G401 (cell line): ENCODE measurements around the gene TMEM39A. TPM values are rescaled to one million over a fixed set of nuclear protein-coding genes. Genes with fewer than 3 reads are reported as not detected.

ENCODE experiments used
- DNase-seq: peaks from one replicate; pipeline ENCODE4 v3.0.0-alpha.2; 2015; ENCODE audit warnings: low spot score
- in situ Hi-C: cut with HindIII; loops from 2 replicates; pipeline ENCODE4 v1.10.0; 2016; ENCODE audit warnings: low sequenced_read_pairs, mixed read lengths
- total RNA-seq: library from RNA; depleted of rRNA; stranded (reverse); fragments of >200 nt; shearing (Covaris generic); gene quantifications from 2 replicates; pipeline ENCODE4 v1.2.3, GENCODE V29; 2014

The TMEM39A gene
- total RNA-seq, 1 experiment from 2014 or later, result 31.2 TPM

DNA sequence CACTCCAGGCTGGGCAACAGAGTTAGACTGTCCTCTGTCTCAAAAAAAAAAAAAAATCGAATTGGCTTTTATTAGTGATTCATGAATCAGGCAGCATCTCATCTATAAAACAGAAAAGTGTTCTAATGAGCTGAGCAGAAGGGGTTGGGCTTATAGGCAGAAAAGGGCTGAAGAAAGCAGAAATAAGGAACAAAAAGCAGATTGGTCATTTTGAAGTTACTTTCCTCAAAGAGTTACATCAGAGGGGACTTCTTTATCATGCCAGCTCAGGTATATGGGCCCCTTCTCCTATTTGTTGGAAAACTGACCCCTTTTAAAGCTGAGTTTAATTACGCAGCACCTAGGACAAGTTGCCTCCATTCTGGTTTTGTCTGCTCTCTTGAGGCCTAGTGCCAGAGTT, 4.6 kb upstream of the TMEM39A start:
- DNase-seq, result no peak
- in situ Hi-C loops, result no loop called here

DNA sequence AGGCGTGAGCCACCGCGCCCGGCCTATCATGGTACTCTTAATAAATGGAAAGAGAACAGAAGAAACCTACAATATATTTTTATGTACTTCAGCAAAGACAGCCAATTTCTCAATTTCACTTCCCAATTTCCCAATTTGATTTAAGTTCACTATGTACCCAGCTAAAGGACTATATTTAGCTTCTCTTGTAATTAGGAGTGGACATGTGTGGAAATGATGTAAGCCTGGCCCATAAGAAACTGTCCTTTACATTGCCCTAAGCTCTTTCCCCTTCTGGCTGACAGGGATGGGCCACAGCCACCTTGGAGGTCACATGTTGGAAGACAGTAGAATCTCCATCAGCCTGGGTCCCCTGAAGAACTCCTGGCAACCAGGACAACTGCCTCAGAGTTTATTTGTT, 6.2 kb downstream of the TMEM39A start:
- in situ Hi-C loops, result no loop called here
- DNase-seq, result no peak

DNA sequence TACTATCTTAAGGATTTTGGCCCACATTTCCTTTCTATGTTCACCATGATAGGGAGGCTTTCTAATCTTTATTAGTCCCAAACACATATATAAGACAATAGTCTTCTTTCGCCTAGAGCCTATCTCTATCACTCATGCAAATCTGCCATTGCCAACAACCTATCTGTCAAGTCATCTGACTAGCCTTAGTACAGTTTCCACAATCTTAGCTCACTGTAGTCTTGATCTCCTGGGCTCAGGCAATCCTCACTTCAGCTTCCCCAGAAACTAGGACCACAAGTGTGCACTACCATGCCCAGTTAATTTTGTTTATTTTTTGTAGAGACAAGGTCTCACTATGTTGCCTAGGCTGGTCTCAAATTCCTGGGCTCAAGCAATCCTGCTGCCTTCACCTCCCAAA, 6.9 kb downstream of the TMEM39A start:
- in situ Hi-C loops, result no loop called here

DNA sequence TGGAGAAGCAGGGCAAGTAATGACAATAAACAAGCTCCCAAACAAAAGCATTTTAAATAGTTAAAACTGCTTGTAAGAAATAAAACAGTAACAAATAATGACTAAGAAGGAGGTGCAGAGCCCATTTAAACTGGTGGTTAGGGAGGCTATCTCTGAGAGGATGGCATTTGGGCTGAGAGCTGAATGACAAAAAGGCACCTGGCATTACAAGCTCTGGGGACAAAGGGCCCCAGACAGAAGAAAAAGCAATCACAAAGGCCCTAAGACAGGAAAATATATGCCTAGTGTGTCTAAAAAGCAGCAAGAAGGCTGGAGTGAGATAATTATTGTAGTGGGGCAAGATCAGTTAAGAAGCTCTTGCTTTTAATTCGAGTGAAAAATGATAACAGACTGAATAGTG, 9.6 kb downstream of the TMEM39A start:
- in situ Hi-C loops, result no loop called here
- no peak for DNase-seq

More for the DNA sequence above, 6.9 kb downstream of the TMEM39A start:
- DNase-seq, result no peak

DNA sequence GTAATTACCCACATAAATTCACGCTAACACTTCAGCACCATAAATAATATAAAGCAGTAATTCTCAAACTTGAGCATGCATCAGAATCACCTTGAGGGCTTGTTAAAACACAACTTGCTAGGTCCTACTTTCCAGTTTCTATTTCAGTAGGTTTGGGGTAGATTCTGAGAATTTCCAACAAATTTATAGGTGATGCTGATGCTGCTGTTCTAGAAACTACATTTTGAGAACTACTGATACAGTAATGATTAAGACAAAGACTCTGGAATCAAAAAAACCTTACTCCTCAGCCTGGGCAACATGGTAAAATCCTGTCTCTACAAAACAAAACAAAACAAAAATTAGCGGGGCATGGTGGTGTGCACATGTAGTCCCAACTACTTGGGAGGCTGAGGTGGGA, 18.8 kb downstream of the TMEM39A start:
- no peak for DNase-seq
- in situ Hi-C loops, result no loop called here

DNA sequence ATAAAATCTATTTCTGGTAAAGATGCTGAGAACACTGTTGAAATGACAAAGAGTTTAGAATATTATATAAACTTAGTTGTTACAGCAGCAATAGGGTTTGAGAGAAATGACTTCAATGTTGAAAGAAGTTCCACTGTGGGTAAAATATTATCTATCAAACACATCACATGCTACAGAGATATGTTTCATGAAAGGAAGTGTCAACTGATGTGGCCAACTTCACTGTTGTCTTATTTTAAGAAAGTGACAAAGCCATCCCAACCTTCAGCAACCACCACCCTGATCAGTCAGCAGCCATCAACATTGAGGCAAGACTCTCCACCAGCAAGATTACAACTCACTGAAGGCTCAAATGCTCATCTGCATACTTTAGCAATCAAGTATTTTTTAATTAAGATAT, 20.2 kb downstream of the TMEM39A start:
- in situ Hi-C loops, result no loop called here
- DNase-seq, result no peak

DNA sequence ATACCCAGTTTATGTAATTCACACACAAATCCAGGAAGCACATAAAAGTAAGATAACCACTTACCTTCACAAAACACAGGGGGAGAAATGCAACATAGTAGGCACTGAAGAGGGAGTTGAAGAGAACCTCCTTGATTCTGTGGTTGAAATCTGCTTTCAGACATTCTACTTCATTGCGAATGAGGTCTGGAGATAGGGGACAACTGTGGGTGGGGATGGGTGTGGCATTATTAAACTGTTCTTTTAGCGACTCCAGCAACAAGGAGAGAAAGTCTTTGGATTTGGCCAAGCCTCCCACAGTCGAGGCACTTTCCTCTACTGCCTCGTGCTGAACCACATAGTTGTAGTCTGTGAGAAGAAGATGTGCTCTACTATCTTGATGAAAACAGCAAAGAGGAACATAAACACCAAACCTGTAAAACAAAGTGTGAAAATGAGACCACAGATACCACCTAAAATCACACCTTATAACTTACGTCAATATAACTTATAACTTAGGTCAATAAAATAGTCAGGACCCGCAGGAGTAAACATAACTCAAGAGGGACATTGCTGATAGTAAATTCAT, 25.6 kb downstream of the TMEM39A start:
- in situ Hi-C loops, result no loop called here
- DNase-seq, result no peak

GRCh38 chr3:119436977-119437376, 26.4 kb downstream of the TMEM39A start:
- in situ Hi-C loops, result no loop called here
- no peak for DNase-seq

DNA sequence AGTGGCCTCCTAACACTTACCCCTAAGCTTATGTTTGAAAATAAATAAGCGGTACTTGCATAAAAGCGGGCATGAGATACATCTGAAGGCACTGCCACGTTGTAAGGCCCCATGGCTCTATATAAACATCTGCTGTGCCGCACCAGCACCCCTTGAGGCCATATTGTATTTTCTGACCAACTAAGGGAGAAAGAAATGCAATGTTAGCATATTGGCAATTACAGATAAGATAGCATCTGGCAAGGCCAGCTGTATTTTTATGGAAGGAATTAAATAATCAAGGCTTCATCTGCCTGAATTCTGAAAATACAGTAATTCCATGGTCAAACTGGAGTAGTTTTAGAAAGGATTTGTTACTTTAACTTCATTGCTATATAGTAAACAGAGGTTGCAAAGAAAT, 28.7 kb downstream of the TMEM39A start:
- no peak for DNase-seq
- in situ Hi-C loops, result no loop called here

- no peak for DNase-seq
- in situ Hi-C loops, result no loop called here
Observed at GRCh38 chr3:119433613-119434325, 29.6 kb downstream of the TMEM39A start.

DNA sequence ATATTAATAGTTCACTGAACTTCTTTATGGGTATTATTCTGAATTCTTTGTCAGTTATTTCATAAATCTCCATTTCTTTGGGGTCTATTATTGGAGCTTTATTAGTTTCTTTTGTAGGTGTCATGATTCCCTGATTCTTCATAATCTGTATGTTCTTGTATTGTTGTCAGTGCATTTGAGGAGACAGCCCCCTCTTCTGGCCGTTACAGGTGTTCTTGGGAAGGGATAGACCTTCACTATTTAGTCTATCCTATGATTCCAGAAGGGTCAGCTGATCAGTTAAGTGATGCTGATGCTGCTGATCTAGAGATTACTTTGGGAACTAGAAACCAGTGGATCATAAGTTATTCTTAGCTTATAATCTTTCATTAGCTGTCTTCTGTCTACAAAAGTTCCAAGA, 34.9 kb downstream of the TMEM39A start:
- in situ Hi-C loops, result no loop called here

GRCh38 chr3:119427669-119428068, 35.7 kb downstream of the TMEM39A start:
- in situ Hi-C loops, result no loop called here
- no peak for DNase-seq

More for the DNA sequence above, 34.9 kb downstream of the TMEM39A start:
- DNase-seq, result no peak

DNA sequence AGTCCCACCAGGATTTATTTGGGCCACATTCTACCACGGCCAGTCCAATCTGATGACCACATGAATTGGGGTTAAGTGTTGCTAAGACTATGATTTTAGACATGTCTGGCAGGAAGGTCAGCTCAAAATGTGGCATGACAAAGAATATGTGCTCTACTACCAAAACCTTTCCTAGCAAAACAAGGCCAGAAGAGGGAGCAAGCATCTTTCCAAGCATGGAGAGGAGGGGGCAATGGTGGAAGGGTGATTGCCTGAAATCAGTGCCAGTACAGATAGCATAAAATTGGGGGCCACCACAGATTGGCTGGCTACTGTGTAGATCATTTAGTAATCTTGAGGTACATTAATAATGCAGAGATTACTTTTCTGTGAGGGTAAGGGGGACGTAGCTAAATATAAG, 43.2 kb downstream of the TMEM39A start:
- no peak for DNase-seq
- in situ Hi-C loops, result no loop called here

DNA sequence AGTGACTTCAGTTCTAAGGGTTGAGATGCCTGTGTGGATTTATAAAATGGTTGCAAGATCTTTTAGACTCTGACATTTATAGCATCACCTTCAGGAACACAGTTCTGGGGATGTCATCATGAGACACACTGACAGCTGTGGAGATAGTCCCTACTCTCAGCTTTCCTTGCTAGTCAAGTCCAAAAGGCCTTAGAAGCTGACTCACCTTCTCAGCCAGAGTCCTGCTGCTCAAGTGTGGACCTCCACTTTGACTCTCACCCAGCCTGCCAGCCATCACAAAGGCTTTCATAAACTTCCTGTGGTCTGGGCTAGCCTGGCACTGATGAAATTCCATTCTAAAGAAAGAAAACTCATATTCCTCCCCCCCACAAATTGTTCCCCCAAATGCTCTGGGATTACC, 44.8 kb downstream of the TMEM39A start:
- in situ Hi-C loops, result no loop called here
- DNase-seq, result no peak

GRCh38 chr3:119417771-119418512, 45.5 kb downstream of the TMEM39A start:
- no peak for DNase-seq
- in situ Hi-C loops, result no loop called here

GRCh38 chr3:119416873-119417272, 46.5 kb downstream of the TMEM39A start:
- no peak for DNase-seq
- in situ Hi-C loops, result no loop called here

DNA sequence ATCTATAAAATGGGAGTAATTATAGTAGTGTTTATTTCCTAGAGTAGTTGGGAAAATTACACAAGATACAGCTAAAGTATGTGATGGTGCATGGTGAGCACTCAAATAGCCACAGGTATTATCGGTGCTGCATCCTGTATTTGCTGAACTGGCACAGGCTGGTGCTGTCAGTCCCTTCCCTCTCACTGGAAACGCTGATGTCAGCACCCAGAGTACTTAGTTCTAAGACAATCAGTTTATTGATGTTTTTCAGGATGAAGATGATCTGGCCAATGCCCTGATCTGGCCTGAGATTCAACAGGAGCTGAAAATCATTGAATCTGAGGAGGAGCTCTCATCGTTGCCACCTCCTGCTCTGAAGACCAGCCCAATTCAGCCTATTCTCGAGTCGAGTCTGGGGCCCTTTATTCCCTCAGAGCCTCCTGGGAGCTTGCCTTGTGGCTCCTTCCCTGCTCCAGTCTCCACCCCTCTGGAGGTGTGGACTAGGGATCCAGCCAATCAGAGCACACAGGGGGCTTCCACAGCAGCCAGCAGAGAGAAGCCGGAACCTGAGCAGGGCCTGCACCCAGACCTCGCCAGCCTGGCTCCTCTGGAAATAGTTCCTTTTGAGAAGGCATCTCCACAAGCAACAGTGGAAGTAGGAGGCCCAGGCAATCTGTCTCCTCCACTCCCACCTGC, 49.7 kb downstream of the TMEM39A start:
- in situ Hi-C loops, result no loop called here
- DNase-seq, result no peak

- in situ Hi-C loops, result no loop called here
- DNase-seq, result no peak
Observed at GRCh38 chr3:119409844-119410243, 53.6 kb downstream of the TMEM39A start.

DNA sequence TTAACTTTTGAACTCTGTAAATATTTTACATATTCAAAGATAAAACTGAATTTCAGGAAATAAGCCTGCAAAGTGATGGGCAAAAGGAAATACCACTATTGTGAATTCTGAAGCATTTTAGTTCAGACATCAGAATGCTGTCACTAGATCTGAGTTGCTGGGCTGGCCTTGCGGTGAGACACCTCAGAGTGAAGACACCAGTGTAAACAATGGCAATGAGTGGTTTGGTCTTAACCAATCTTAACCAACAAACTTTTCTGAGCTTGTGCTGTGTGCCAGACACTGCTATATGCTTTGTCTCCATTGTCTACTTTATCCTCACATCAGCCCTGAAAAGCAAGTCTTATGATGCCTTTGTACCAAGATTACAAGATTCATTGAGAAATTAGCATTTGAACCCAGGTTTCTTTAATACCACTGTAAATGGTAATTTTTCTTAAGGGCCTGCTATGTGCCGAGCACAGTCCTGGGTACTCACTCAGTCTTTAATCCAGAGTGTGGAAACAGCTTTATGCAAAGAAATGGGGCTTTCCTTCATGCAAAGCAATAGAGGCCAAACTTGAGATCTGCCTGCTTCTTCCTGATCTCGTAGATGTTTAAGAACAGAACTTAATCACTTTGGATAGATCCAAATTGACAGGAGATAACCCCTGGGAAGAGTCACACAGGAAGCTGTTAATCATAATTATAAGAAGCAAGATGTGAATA, 55.0 kb downstream of the TMEM39A start:
- no peak for DNase-seq
- in situ Hi-C loops, result no loop called here
